ENCODE data around the gene TSFM. TPM values are rescaled to one million over a fixed set of nuclear protein-coding genes. Genes with fewer than 3 reads are reported as not detected.

The TSFM gene
- total RNA-seq (2014; rRNA removed; shearing (Covaris generic)) (35.2 and 49.8 TPM in 2 replicates), total RNA-seq (2022) (38.5 and 49.8 TPM in 2 replicates), Bru-seq, nascent RNA (percentile 67 among the genes with signal in this experiment), BruChase-seq, experiment 1, labeled RNA remaining after a 6-hour chase (percentile 72 among the genes with signal in this experiment), BruChase-seq, experiment 2, labeled RNA remaining after a 2-hour chase (percentile 72 among the genes with signal in this experiment)
- long read RNA-seq, transcript TSFM-204 (6 exons, 2,192 nt), result major isoform, 52 of 76 reads
- long read RNA-seq, partial matches to known transcripts, result 0 of 76 reads
- long read RNA-seq, other reads (novel, unspliced or antisense), result 22 of 76 reads

- no TSS peak for BruUV-seq (replicated peaks)
- no peaks in the 10 kb centered on the region for H3K9me2 ChIP-seq (ENCODE audit: insufficient read depth, low read length)
- H3K4me3 ChIP-seq (ENCODE audit: low read depth, low read length, poor library complexity, severe bottlenecking), result peak within 1 kb of the TSS; percentile 95
- no peaks in the 10 kb centered on the region for H3K9me3 ChIP-seq (ENCODE audit: low read length)
- H3K4me1 ChIP-seq (ENCODE audit: insufficient read depth, low read length, poor library complexity, severe bottlenecking), result peaks cover 20% of the 10 kb centered on the region
- CTCF ChIA-PET (ENCODE audit: unreplicated experiment), result interaction anchor here (0.8 kb wide), 1 partner anchor 12 kb away, joined by 4 read pairs; no protein-coding TSS in a partner anchor
- TF ChIP-seq CTCF (conservative IDR thresholded peaks at IDR 0.05; ENCODE audit: low read length) (peak; percentile 94), EZH2phosphoT487 (IDR thresholded peaks at IDR 0.05; ENCODE audit: borderline replicate concordance, low read depth, low read length) (no peak)
- H3K27ac ChIP-seq (ENCODE audit: low read depth, low read length, poor library complexity, severe bottlenecking), result peak within 1 kb of the TSS; percentile 18
- H3K79me2 ChIP-seq (ENCODE audit: insufficient read depth, low read depth, low read length), result peaks cover 25% of the 10 kb centered on the region
- POLR2A ChIA-PET, result interaction anchor here (0.6 to 1.5 kb wide), 6 partner anchors 10 to 126 kb away, joined by 3 to 4 read pairs (median 3); partner anchors contain the start of genes EEF1AKMT3 and METTL1
- DNase-seq (ENCODE audit: low spot score), result peak; percentile 97
- H2AFZ ChIP-seq (ENCODE audit: low read length), result peak within 1 kb of the TSS; percentile 74
- no peaks in the 10 kb centered on the region for H4K20me1 ChIP-seq (ENCODE audit: insufficient read depth, low read length)
- intact Hi-C loops (cut with micrococcal nuclease; ENCODE audit: unreplicated experiment), result loop anchor here (5.0 kb wide), 1 partner anchor 124 kb away; no protein-coding TSS in a partner anchor
- H3K4me2 ChIP-seq (ENCODE audit: low read length), result peak within 1 kb of the TSS; percentile 92
- peaks cover 36% of the 10 kb centered on the region for H3K36me3 ChIP-seq (ENCODE audit: insufficient read depth, low read length)
Observed at GRCh38 chr12:57782608-57783465, at the start of gene TSFM. Gene TSFM (plus strand): TSS chr12:57782787. CDS start chr12:57782802, 15 bp downstream.

GRCh38 chr12:57733928-57734327 lies 48.7 kb upstream of the TSFM start:
- H3K4me2 ChIP-seq (ENCODE audit: low read length), result no peak overlapping the region
- no peaks in the 10 kb centered on the region for H4K20me1 ChIP-seq (ENCODE audit: insufficient read depth, low read length)
- no peaks in the 10 kb centered on the region for H3K9me3 ChIP-seq (ENCODE audit: low read length)
- no peak overlapping the region for H3K4me3 ChIP-seq (ENCODE audit: low read depth, low read length, poor library complexity, severe bottlenecking)
- H3K9me2 ChIP-seq (ENCODE audit: insufficient read depth, low read length), result no peaks in the 10 kb centered on the region
- no peaks in the 10 kb centered on the region for H3K4me1 ChIP-seq (ENCODE audit: insufficient read depth, low read length, poor library complexity, severe bottlenecking)
- H3K36me3 ChIP-seq (ENCODE audit: insufficient read depth, low read length), result peaks cover 56% of the 10 kb centered on the region
- BruUV-seq (replicated peaks), result no TSS peak
- ChIA-PET CTCF (ENCODE audit: unreplicated experiment) (no interaction called here), POLR2A (interaction anchor here (0.6 kb wide), 1 partner anchor 333 kb away, joined by 3 read pairs; no protein-coding TSS in a partner anchor)
- no peak overlapping the region for H2AFZ ChIP-seq (ENCODE audit: low read length)
- H3K27ac ChIP-seq (ENCODE audit: low read depth, low read length, poor library complexity, severe bottlenecking), result no peak overlapping the region
- TF ChIP-seq CTCF (conservative IDR thresholded peaks at IDR 0.05; ENCODE audit: low read length) (no peak), EZH2phosphoT487 (IDR thresholded peaks at IDR 0.05; ENCODE audit: borderline replicate concordance, low read depth, low read length) (no peak)
- intact Hi-C loops (cut with micrococcal nuclease; ENCODE audit: unreplicated experiment), result no loop called here
- no peak for DNase-seq (ENCODE audit: low spot score)
- no peaks in the 10 kb centered on the region for H3K79me2 ChIP-seq (ENCODE audit: insufficient read depth, low read depth, low read length)

Data from OCI-LY7 (cell line).